Left lung (tissue), 10 donors: ENCODE measurements around the gene IFT27. TPM values are rescaled to one million over a fixed set of nuclear protein-coding genes. Genes with fewer than 3 reads are reported as not detected.

Experiments used
- ATAC-seq: fragments of 200-7000 bp; cut with Tn5 transposase; one replicate; pipeline ENCODE4 v1.9.1; 2020; ENCODE audit warnings: moderate library complexity
- DNase-seq, 4 donors: peaks; one replicate each; pipeline ENCODE4 v3.0.0-alpha.2; 2013 to 2020
- H3K27ac ChIP-seq, 2 donors: fragments of 200-600 bp; sonication (generic) in 1 of 2; one replicate each; pipeline versions ENCODE4 v1.5.0 to v1.8.0; 2020 to 2021
- H3K27me3 ChIP-seq, 2 donors: fragments of 200-600 bp; sonication (generic) in 1 of 2; one replicate each; pipeline versions ENCODE4 v1.5.0 to v1.8.0; 2020 to 2021
- H3K36me3 ChIP-seq, 2 donors: fragments of 200-600 bp; sonication (generic) in 1 of 2; one replicate each; pipeline versions ENCODE4 v1.5.0 to v1.8.0; 2020 to 2021
- H3K4me1 ChIP-seq, 2 donors: fragments of 200-600 bp; one replicate each; pipeline ENCODE4 v1.8.0; 2021
- H3K4me3 ChIP-seq, 2 donors: fragments of 200-600 bp; sonication (generic) in 1 of 2; one replicate each; pipeline versions ENCODE4 v1.5.0 to v1.8.0; 2020 to 2021; ENCODE audit warnings: mild to moderate bottlenecking in 1 of 2
- H3K9me3 ChIP-seq, 2 donors: fragments of 200-600 bp; sonication (generic) in 1 of 2; one replicate each; pipeline versions ENCODE4 v1.5.0 to v1.8.0; 2020 to 2021
- intact Hi-C, 2 donors: fragments of 100-400 bp; cut with DNase I; formaldehyde crosslinking; loops; one replicate each; pipeline versions ENCODE4 v1.11.2 to v1.14.2; 2022
- polyA plus RNA-seq, 6 donors: library from polyadenylated mRNA; unstranded; fragments of 120-200 nt; gene quantifications; one replicate each; pipeline ENCODE4 v1.2.1, GENCODE V29; 2013; ENCODE audit not compliant: insufficient read length in 6 of 6
- total RNA-seq, 2 donors: library from RNA; stranded (reverse); fragmentation: NEBNext Ultra II Directional; extraction: Animal tissue kit (Norgen Biotek cat#: 25700); gene quantifications; one replicate each; pipeline ENCODE4 v1.2.1, GENCODE V29; 2021
- TF ChIP-seq, protein P1 (sequence below), 2 donors: fragments of 200-600 bp; sonication (generic) in 1 of 2; IDR thresholded peaks; one replicate each; pipeline versions ENCODE4 v1.5.0 to v1.8.0; 2021; ENCODE audit warnings: antibody characterized with exemption in 2 of 2
- donor health status: DM: no; HTN: yes; CAD: no.
- donor health status: DM: no; HTN: no; CAD: no.

The IFT27 gene
- total and polyA plus RNA-seq, 8 donors = 24.5 to 59.0 (median 49.0) TPM

DNA sequence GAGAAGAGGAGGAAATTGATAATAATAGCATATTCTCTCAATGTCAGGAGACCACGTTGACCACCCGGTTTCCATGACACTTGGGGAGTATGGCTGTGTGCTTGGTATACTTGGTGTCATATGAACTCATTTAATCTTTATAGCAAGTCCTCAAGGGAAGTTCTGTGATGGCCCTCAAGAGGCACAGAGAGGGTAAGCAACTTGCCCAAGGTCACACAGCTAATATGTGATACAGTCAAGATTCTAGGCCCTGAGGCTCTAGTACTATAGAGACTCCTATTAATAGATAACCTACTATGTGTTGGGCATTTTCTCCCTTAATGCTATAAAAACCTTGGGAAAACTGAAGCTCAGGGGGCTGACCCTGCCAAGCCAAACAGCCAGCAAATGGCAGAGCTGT, 61.8 kb downstream of the IFT27 start:
- Histone ChIP-seq H3K36me3 (no peaks in the 10 kb centered on the region), H3K27ac (no peak overlapping the region), H3K9me3 (no peaks in the 10 kb centered on the region), H3K27me3 (peaks cover 0 to 53% of the 10 kb centered on the region in 2 donors), H3K4me1 (no peaks in the 10 kb centered on the region), H3K4me3 (no peak overlapping the region)
- DNase-seq = no peak
- no peak for ATAC-seq
- intact Hi-C loops = no loop called here
- TF ChIP-seq, protein P1, sequence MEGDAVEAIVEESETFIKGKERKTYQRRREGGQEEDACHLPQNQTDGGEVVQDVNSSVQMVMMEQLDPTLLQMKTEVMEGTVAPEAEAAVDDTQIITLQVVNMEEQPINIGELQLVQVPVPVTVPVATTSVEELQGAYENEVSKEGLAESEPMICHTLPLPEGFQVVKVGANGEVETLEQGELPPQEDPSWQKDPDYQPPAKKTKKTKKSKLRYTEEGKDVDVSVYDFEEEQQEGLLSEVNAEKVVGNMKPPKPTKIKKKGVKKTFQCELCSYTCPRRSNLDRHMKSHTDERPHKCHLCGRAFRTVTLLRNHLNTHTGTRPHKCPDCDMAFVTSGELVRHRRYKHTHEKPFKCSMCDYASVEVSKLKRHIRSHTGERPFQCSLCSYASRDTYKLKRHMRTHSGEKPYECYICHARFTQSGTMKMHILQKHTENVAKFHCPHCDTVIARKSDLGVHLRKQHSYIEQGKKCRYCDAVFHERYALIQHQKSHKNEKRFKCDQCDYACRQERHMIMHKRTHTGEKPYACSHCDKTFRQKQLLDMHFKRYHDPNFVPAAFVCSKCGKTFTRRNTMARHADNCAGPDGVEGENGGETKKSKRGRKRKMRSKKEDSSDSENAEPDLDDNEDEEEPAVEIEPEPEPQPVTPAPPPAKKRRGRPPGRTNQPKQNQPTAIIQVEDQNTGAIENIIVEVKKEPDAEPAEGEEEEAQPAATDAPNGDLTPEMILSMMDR (IDR thresholded peaks at IDR 0.05) = no peak

DNA sequence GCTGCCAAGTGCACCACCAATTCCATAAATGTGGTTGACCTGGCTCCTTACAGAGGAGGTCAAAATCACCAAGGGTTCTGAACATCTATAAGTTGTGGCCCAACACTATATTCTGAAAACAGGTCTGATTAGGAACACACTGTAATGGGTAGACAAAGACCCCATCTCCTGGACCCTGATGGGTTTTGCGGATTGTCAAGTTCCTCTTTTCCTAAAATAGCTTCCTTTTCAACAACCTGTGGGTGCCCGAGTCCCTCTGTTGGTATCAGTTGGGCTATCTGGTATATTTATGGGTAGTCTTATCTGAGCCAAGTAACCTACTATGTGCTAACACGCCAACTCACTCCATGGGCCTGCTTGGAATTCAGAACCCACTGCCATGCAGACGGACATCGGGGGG, 62.5 kb downstream of the IFT27 start:
- Histone ChIP-seq H3K27ac (no peak overlapping the region), H3K4me1 (no peaks in the 10 kb centered on the region), H3K9me3 (no peaks in the 10 kb centered on the region), H3K36me3 (no peaks in the 10 kb centered on the region), H3K27me3 (peaks cover 0 to 53% of the 10 kb centered on the region in 2 donors), H3K4me3 (no peak overlapping the region)
- no peak for ATAC-seq
- intact Hi-C loops = no loop called here
- no peak for DNase-seq
- TF ChIP-seq, protein P1 (IDR thresholded peaks at IDR 0.05) = no peak

Other genes with a start within 250 kb of the IFT27 start
- 100 to 1,000 TPM; 116 to 141 TPM for gene EIF3D, start 247.0 kb downstream of the IFT27 start, total RNA-seq
- gene EIF3D, start 247.0 kb downstream of the IFT27 start, polyA plus RNA-seq = 100 to 1,000 TPM; 259 to 294 (median 279) TPM
- gene CACNG2, start 72.4 kb downstream of the IFT27 start, total RNA-seq = not detected
- not detected for gene CACNG2, start 72.4 kb downstream of the IFT27 start, polyA plus RNA-seq
- gene PVALB, start 40.9 kb upstream of the IFT27 start, total RNA-seq = under 1 TPM; 0.70 to 0.76 TPM
- gene PVALB, start 40.9 kb upstream of the IFT27 start, polyA plus RNA-seq = under 1 TPM in 2 of 6 donors, not detected in 4; 0.30 to 0.39 TPM
- gene NCF4, start 84.9 kb upstream of the IFT27 start, total RNA-seq = 10 to 100 TPM; 13.0 to 68.1 TPM
- 1 to 10 TPM; 3.2 to 4.0 (median 3.7) TPM for gene NCF4, start 84.9 kb upstream of the IFT27 start, polyA plus RNA-seq
- 10 to 100 TPM; 11.5 to 47.5 TPM for gene CSF2RB, start 137.5 kb upstream of the IFT27 start, total RNA-seq
- 1 to 10 TPM; 2.5 to 3.9 (median 3.5) TPM for gene CSF2RB, start 137.5 kb upstream of the IFT27 start, polyA plus RNA-seq
- 10 to 100 TPM; 37.7 to 52.0 TPM for gene TST, start 243.3 kb upstream of the IFT27 start, total RNA-seq
- 10 to 100 TPM; 14.7 to 27.9 (median 20.5) TPM for gene TST, start 243.3 kb upstream of the IFT27 start, polyA plus RNA-seq
- gene MPST, start 243.6 kb upstream of the IFT27 start, total RNA-seq = 10 to 100 TPM; 56.2 to 63.1 TPM
- gene MPST, start 243.6 kb upstream of the IFT27 start, polyA plus RNA-seq = 10 to 100 TPM; 41.4 to 62.8 (median 49.2) TPM